ENCODE results near the gene WFIKKN1.

- TF ChIP-seq CTCF (IDR thresholded peaks at IDR 0.05), result no peak
- no peak for TF ChIP-seq EP300 (IDR thresholded peaks at IDR 0.05; ENCODE audit: low read depth)
- no peak for TF ChIP-seq POLR2AphosphoS5 (IDR thresholded peaks at IDR 0.05)
Measured at GRCh38 chr16:651844-652243, 21.1 kb downstream of the WFIKKN1 start.
